Tibial nerve (tissue), 4 donors: Measurements from ENCODE around the gene EFHD2.

Source experiments
- CTCF ChIP-seq, 5 experiments: fragments of 200-600 bp in 3 of 5; fragments of 450-650 bp in 2 of 5; sonication (generic) in 3 of 5; IDR thresholded peaks; one replicate each; pipeline ENCODE4 v1.5.1; 2016 to 2019; ENCODE audit warnings: antibody characterized with exemption in 5 of 5, mild to moderate bottlenecking in 3 of 5, moderate library complexity in 2 of 5
- EP300 ChIP-seq, 2 donors: sonication (generic); formaldehyde crosslinking; IDR thresholded peaks; one replicate each; pipeline ENCODE4 v1.6.1; 2017; ENCODE audit warnings: antibody characterized with exemption in 2 of 2, mild to moderate bottlenecking in 1 of 2
- POLR2A ChIP-seq, 2 donors: fragments of 450-650 bp; IDR thresholded peaks; one replicate each; pipeline ENCODE4 v1.6.1; 2017; ENCODE audit warnings: antibody characterized with exemption in 2 of 2, mild to moderate bottlenecking in 2 of 2, moderate library complexity in 2 of 2

DNA sequence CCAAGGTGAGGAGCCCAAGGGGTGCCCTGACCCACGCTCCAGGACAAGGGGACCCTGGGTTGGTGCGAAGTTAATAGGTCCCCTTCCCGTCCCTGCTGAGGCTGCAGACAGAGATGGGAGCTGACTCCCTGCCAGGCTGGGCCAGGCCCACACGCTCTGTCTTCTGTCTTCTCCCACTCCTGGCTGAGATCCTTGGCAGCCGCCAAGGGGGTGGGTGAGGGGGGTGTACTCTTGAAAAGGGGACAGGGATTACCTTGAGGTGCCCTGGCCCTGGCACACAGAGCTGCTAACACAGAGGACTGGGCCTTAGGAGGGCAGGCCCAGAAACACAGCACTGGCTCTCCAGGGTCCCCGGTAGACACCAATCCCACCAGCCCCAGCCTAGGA lies 17.6 kb downstream of the EFHD2 start:
- no peak for TF ChIP-seq CTCF (IDR thresholded peaks at IDR 0.05)
- TF ChIP-seq POLR2A (IDR thresholded peaks at IDR 0.05) = no peak
- no peak for TF ChIP-seq EP300 (IDR thresholded peaks at IDR 0.05)
